LNCaP clone FGC (cell line): Measurements from ENCODE around the gene MVD.

Experiments used
- DNase-seq: peaks from one replicate; pipeline ENCODE4 v3.0.0-alpha.2; 2011; ENCODE audit warnings: low read depth
- H3K4me3 ChIP-seq: 2 replicates; pipeline ENCODE4 v1.5.1; 2011; ENCODE audit warnings: mild to moderate bottlenecking, low read depth, low read length, control low read depth
- CTCF ChIP-seq: IDR thresholded peaks from 2 replicates; pipeline ENCODE4 v1.5.1; 2012; ENCODE audit warnings: mild to moderate bottlenecking; ENCODE audit not compliant: control insufficient read depth, insufficient read depth; ENCODE audit errors: extremely low read depth

MVD gene

GRCh38 chr16:88661468-88661867 lies 1.4 kb downstream of the MVD start:
- TF ChIP-seq CTCF, result no peak
- no peak overlapping the region for H3K4me3 ChIP-seq
- DNase-seq, result no peak

GRCh38 chr16:88659160-88659559 lies 3.7 kb downstream of the MVD start:
- no peak overlapping the region for H3K4me3 ChIP-seq
- no peak for TF ChIP-seq CTCF
- no peak for DNase-seq

GRCh38 chr16:88658714-88659113 lies 4.2 kb downstream of the MVD start:
- no peak for TF ChIP-seq CTCF
- H3K4me3 ChIP-seq, result no peak overlapping the region
- no peak for DNase-seq

- DNase-seq, result no peak
- no peak overlapping the region for H3K4me3 ChIP-seq
- no peak for TF ChIP-seq CTCF
Observed at GRCh38 chr16:88657371-88657770, 5.5 kb downstream of the MVD start.

GRCh38 chr16:88656291-88656980 lies 6.5 kb downstream of the MVD start:
- no peak overlapping the region for H3K4me3 ChIP-seq
- TF ChIP-seq CTCF, result no peak
- DNase-seq, result no peak

- no peak for TF ChIP-seq CTCF
- no peak for DNase-seq
- H3K4me3 ChIP-seq, result no peak overlapping the region
Observed at GRCh38 chr16:88655733-88656281, 7.1 kb downstream of the MVD start.
